Measurements from ENCODE around the gene ADPRH. TPM values are rescaled to one million over a fixed set of nuclear protein-coding genes. Genes with fewer than 3 reads are reported as not detected.

Gene ADPRH
- total RNA-seq, 3 donors from 2014 or later: 1.6 to 3.3 (median 2.5) TPM

DNA sequence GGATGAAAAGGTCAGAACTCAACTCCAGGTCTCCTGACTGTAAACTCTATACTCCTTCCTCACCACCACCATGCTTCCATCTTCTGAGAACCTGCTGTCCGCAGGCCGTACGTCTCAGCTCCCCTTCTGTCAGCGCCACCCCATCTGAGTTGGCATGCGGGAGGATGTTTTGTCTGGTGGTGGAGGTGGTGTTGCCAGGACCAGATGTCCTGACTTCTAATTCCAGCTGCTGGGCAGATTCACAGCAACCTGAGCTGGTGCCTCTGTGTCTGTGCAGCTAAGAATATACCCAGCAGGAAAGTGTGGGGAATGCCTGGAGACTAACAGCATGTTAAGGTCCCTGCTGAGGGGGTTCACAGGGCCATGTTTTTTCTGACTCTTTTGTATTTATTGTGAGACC, 41.6 kb downstream of the ADPRH start:
- peaks cover 8% of the 10 kb centered on the region for H3K27me3 Mint-ChIP-seq (ENCODE audit: low read depth)
- no peak overlapping the region for H3K4me3 Mint-ChIP-seq
- peaks cover 2% of the 10 kb centered on the region for H3K4me1 Mint-ChIP-seq (ENCODE audit: low read depth)
- DNase-seq (no peak), ATAC-seq (no peak)
- no peaks in the 10 kb centered on the region for H3K9me3 Mint-ChIP-seq
- no peaks in the 10 kb centered on the region for H3K36me3 Mint-ChIP-seq (ENCODE audit: insufficient read depth)

DNA sequence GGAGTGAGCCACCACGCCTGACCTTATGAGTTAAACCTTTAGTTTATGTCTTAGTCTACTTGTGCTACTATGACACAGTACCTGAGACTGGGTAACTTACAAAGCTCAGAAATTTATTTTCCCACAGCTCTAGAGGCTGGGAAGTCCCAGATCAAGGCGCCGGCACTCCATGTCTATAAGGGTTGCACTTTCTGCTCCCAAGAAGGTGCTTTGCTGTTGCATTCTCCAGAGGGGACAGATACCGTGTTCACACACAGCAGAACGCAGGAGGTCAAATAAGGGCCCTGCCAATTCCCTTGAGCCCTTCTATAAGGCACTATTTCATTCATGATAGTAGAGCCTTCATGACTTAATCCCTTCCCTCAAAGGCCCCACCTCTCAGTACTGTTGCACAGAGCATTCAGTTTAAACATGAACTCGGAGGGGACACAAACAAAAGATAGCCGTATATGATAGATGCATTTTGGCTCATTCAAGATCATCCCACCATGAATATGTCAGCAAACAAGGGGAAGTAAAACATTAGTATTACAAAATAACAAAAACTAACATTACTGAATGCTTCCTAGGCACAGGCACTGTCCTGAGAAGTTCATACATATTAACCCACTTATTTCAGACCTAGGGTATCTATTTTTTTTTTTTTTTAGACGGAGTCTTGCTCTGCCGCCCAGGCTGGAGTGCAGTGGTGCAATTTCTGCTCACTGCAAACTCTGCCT, 44.9 kb downstream of the ADPRH start:
- ATAC-seq: no peak
- Mint-ChIP-seq H3K4me3 (no peak overlapping the region), H3K9me3 (no peaks in the 10 kb centered on the region), H3K27me3 (ENCODE audit: low read depth) (peaks cover 8% of the 10 kb centered on the region), H3K36me3 (ENCODE audit: insufficient read depth) (no peaks in the 10 kb centered on the region), H3K4me1 (ENCODE audit: low read depth) (peaks cover 29% of the 10 kb centered on the region)
- no peak for DNase-seq

GRCh38 chr3:119625451-119626153, 46.3 kb downstream of the ADPRH start:
- DNase-seq: no peak
- Mint-ChIP-seq H3K36me3 (ENCODE audit: insufficient read depth) (no peaks in the 10 kb centered on the region), H3K27me3 (ENCODE audit: low read depth) (peaks cover 8% of the 10 kb centered on the region), H3K4me3 (no peak overlapping the region), H3K4me1 (ENCODE audit: low read depth) (peaks cover 33% of the 10 kb centered on the region), H3K9me3 (no peaks in the 10 kb centered on the region)
- no peak for ATAC-seq

GRCh38 chr3:119626196-119626595, 46.9 kb downstream of the ADPRH start:
- Mint-ChIP-seq H3K36me3 (ENCODE audit: insufficient read depth) (no peaks in the 10 kb centered on the region), H3K4me1 (ENCODE audit: low read depth) (peaks cover 33% of the 10 kb centered on the region), H3K4me3 (no peak overlapping the region), H3K9me3 (no peaks in the 10 kb centered on the region), H3K27me3 (ENCODE audit: low read depth) (peaks cover 8% of the 10 kb centered on the region)
- DNase-seq: no peak
- no peak for ATAC-seq

- ATAC-seq (peak in 1 of 2 donors; percentile 28), DNase-seq (no peak)
- H3K4me3 Mint-ChIP-seq: no peak overlapping the region
- H3K9me3 Mint-ChIP-seq: no peaks in the 10 kb centered on the region
- peaks cover 33% of the 10 kb centered on the region for H3K4me1 Mint-ChIP-seq (ENCODE audit: low read depth)
- H3K27me3 Mint-ChIP-seq (ENCODE audit: low read depth): peaks cover 6% of the 10 kb centered on the region
- H3K36me3 Mint-ChIP-seq (ENCODE audit: insufficient read depth): no peaks in the 10 kb centered on the region
Measured at GRCh38 chr3:119627461-119627860, 48.2 kb downstream of the ADPRH start.

GRCh38 chr3:119628390-119628789, 49.1 kb downstream of the ADPRH start:
- no peak overlapping the region for H3K4me3 Mint-ChIP-seq
- peaks cover 6% of the 10 kb centered on the region for H3K27me3 Mint-ChIP-seq (ENCODE audit: low read depth)

GRCh38 chr3:119628816-119629445, 49.6 kb downstream of the ADPRH start:
- no peaks in the 10 kb centered on the region for H3K36me3 Mint-ChIP-seq (ENCODE audit: insufficient read depth)
- no peak for DNase-seq
- no peaks in the 10 kb centered on the region for H3K9me3 Mint-ChIP-seq
- peaks cover 33% of the 10 kb centered on the region for H3K4me1 Mint-ChIP-seq (ENCODE audit: low read depth)
- H3K4me3 Mint-ChIP-seq: no peak overlapping the region
- H3K27me3 Mint-ChIP-seq (ENCODE audit: low read depth): peaks cover 6% of the 10 kb centered on the region
- ATAC-seq: peak; percentile 54 to 56

More at GRCh38 chr3:119628390-119628789, 49.1 kb downstream of the ADPRH start:
- Mint-ChIP-seq H3K36me3 (ENCODE audit: insufficient read depth) (no peaks in the 10 kb centered on the region), H3K4me1 (ENCODE audit: low read depth) (peaks cover 33% of the 10 kb centered on the region), H3K9me3 (no peaks in the 10 kb centered on the region)
- peak; percentile 77 to 79 for ATAC-seq
- DNase-seq: no peak

- H3K4me3 Mint-ChIP-seq: no peak overlapping the region
- DNase-seq (no peak), ATAC-seq (no peak)
- H3K27me3 Mint-ChIP-seq (ENCODE audit: low read depth): peaks cover 4% of the 10 kb centered on the region
- H3K36me3 Mint-ChIP-seq (ENCODE audit: insufficient read depth): no peaks in the 10 kb centered on the region
- H3K9me3 Mint-ChIP-seq: no peaks in the 10 kb centered on the region
- peaks cover 33% of the 10 kb centered on the region for H3K4me1 Mint-ChIP-seq (ENCODE audit: low read depth)
Measured at GRCh38 chr3:119630128-119630879, 51.0 kb downstream of the ADPRH start.

- Mint-ChIP-seq H3K4me1 (ENCODE audit: low read depth) (peaks cover 31% of the 10 kb centered on the region), H3K36me3 (ENCODE audit: insufficient read depth) (no peaks in the 10 kb centered on the region), H3K9me3 (no peaks in the 10 kb centered on the region), H3K27me3 (ENCODE audit: low read depth) (no peaks in the 10 kb centered on the region), H3K4me3 (no peak overlapping the region)
- no peak for DNase-seq
- no peak for ATAC-seq
Measured at GRCh38 chr3:119630880-119631329, 51.6 kb downstream of the ADPRH start.

GRCh38 chr3:119631516-119631915, 52.2 kb downstream of the ADPRH start:
- DNase-seq (no peak), ATAC-seq (no peak)
- no peaks in the 10 kb centered on the region for H3K36me3 Mint-ChIP-seq (ENCODE audit: insufficient read depth)
- peaks cover 27% of the 10 kb centered on the region for H3K4me1 Mint-ChIP-seq (ENCODE audit: low read depth)
- H3K27me3 Mint-ChIP-seq (ENCODE audit: low read depth): no peaks in the 10 kb centered on the region
- H3K9me3 Mint-ChIP-seq: no peaks in the 10 kb centered on the region
- H3K4me3 Mint-ChIP-seq: no peak overlapping the region

DNA sequence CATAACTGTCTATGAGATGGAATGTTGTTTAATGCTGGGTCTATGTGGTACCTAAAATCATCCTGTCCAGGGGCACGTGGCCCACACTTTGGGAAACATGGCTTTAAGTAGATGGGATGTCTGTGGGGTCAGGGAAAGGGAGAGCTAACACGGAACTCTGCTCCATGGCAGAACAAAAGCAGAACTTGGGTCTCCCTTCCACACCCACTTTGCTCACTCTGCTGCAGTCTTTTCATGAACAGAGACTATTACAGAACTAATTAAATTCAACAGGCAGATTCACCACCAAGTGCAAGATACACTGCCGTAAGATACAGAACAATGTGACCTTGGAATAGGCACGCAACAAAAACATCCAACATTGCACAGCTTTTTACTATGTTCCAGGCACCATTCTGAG, 52.9 kb downstream of the ADPRH start:
- DNase-seq: no peak
- H3K4me3 Mint-ChIP-seq: no peak overlapping the region
- no peaks in the 10 kb centered on the region for H3K27me3 Mint-ChIP-seq (ENCODE audit: low read depth)
- no peaks in the 10 kb centered on the region for H3K9me3 Mint-ChIP-seq
- no peaks in the 10 kb centered on the region for H3K36me3 Mint-ChIP-seq (ENCODE audit: insufficient read depth)
- no peak for ATAC-seq
- peaks cover 24% of the 10 kb centered on the region for H3K4me1 Mint-ChIP-seq (ENCODE audit: low read depth)

GRCh38 chr3:119632829-119633228, 53.5 kb downstream of the ADPRH start:
- H3K4me1 Mint-ChIP-seq (ENCODE audit: low read depth): peaks cover 23% of the 10 kb centered on the region
- H3K27me3 Mint-ChIP-seq (ENCODE audit: low read depth): no peaks in the 10 kb centered on the region
- DNase-seq: no peak
- no peak for ATAC-seq
- H3K4me3 Mint-ChIP-seq: no peak overlapping the region
- H3K36me3 Mint-ChIP-seq (ENCODE audit: insufficient read depth): no peaks in the 10 kb centered on the region
- no peaks in the 10 kb centered on the region for H3K9me3 Mint-ChIP-seq

DNA sequence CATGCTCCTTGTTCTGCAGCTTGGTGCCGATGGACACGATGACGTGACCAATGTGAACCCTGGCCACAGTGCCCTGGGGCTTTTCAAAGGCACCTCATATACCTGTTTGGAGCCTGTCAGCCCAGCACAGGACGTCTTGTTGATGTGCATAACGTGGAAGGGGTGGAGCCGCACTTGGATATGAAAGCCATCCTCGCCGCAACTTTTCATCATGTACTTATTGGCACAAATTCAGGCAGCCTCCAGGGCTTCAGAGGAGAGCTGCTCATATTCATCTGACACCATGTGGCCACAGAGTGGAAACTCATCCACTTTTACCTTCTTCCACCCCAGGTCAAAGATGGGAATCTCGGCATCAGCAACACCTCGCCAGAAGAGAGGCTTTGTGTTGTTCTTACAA, 56.4 kb downstream of the ADPRH start:
- H3K4me3 Mint-ChIP-seq: no peak overlapping the region
- peaks cover 4% of the 10 kb centered on the region for H3K36me3 Mint-ChIP-seq (ENCODE audit: insufficient read depth)
- H3K9me3 Mint-ChIP-seq: peaks cover 5% of the 10 kb centered on the region
- peaks cover 32% of the 10 kb centered on the region for H3K4me1 Mint-ChIP-seq (ENCODE audit: low read depth)
- H3K27me3 Mint-ChIP-seq (ENCODE audit: low read depth): no peaks in the 10 kb centered on the region
- ATAC-seq (no peak), DNase-seq (no peak)

DNA sequence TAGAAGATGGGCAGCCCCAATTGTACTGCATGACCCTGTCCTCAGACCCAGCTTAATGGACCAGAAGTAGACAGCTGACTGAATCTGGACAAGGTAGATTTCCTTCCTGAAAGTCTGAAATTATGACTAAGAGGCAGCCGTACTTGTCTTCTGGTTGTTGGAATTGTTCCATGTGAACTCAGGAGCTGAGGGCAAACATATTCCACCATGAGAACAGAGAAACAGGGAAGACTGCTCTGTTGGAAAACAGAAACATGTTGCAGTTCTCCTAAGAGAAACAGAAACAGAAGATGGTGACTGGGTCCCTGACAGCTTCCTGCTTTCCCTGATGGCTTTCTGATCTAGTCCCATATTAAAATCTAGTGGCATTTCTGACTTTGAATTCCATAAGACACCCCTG, 57.0 kb downstream of the ADPRH start:
- Mint-ChIP-seq H3K36me3 (ENCODE audit: insufficient read depth) (peaks cover 8% of the 10 kb centered on the region), H3K9me3 (peaks cover 5% of the 10 kb centered on the region), H3K4me1 (ENCODE audit: low read depth) (peaks cover 32% of the 10 kb centered on the region), H3K4me3 (no peak overlapping the region), H3K27me3 (ENCODE audit: low read depth) (no peaks in the 10 kb centered on the region)
- DNase-seq (no peak), ATAC-seq (no peak)

Data from activated T-cell treated with anti-CD3 and anti-CD28 coated beads, Interleukin-2, amount 50 U/mL, for 4 hours (primary cell).